OCI-LY1 (cell line): ENCODE data around the gene C12orf43.

Source experiments
- H2AFZ ChIP-seq: fragments of 200-600 bp; sonication (generic), shearing (Covaris generic); 2 replicates; pipeline ENCODE4 v1.6.0; 2014; ENCODE audit warnings: antibody characterized with exemption, mild to moderate bottlenecking, low read length
- H3F3A ChIP-seq: fragments of 200-600 bp; sonication (generic), shearing (Covaris generic); 2 replicates; pipeline ENCODE4 v1.6.0; 2014; ENCODE audit warnings: mild to moderate bottlenecking, antibody characterized with exemption, low read length, moderate library complexity; ENCODE audit not compliant: insufficient read depth
- H3K27ac ChIP-seq: fragments of 200-600 bp; sonication (generic); 2 replicates; pipeline ENCODE4 v1.5.1; 2014; ENCODE audit warnings: low read length, mixed run types, mild to moderate bottlenecking, low read depth; ENCODE audit not compliant: poor library complexity, severe bottlenecking
- H3K27me3 ChIP-seq: fragments of 200-600 bp; sonication (generic); 2 replicates; pipeline ENCODE4 v1.6.0; 2014; ENCODE audit warnings: antibody characterized with exemption, mild to moderate bottlenecking, low read length, moderate library complexity; ENCODE audit not compliant: insufficient read depth
- H3K36me3 ChIP-seq: fragments of 200-600 bp; sonication (generic); 2 replicates; pipeline ENCODE4 v1.6.1; 2014; ENCODE audit warnings: mild to moderate bottlenecking, antibody characterized with exemption, low read length, moderate library complexity, mixed read lengths; ENCODE audit not compliant: insufficient read depth
- H3K4me1 ChIP-seq: fragments of 200-600 bp; sonication (generic); 2 replicates; pipeline ENCODE4 v1.5.1; 2014; ENCODE audit warnings: mild to moderate bottlenecking, low read length, moderate library complexity; ENCODE audit not compliant: insufficient read depth, severe bottlenecking
- H3K4me2 ChIP-seq: fragments of 200-600 bp; sonication (generic), shearing (Covaris generic); 2 replicates; pipeline ENCODE4 v1.6.1; 2014; ENCODE audit warnings: low read length
- H3K4me3 ChIP-seq: fragments of 200-600 bp; sonication (generic); 2 replicates; pipeline ENCODE4 v1.5.1; 2014; ENCODE audit warnings: low read length, low read depth, mild to moderate bottlenecking, mixed read lengths; ENCODE audit not compliant: poor library complexity, severe bottlenecking
- H3K79me2 ChIP-seq: fragments of 200-600 bp; shearing (Covaris generic); 2 replicates; pipeline ENCODE4 v1.6.1; 2016; ENCODE audit warnings: mixed run types, low read length, mixed read lengths; ENCODE audit not compliant: insufficient read depth
- H3K9ac ChIP-seq: fragments of 200-600 bp; sonication (generic), shearing (Covaris generic); 2 replicates; pipeline ENCODE4 v1.6.1; 2014; ENCODE audit warnings: mild to moderate bottlenecking, low read length, mixed read lengths
- H3K9me2 ChIP-seq: fragments of 200-600 bp; sonication (generic), shearing (Covaris generic); 2 replicates; pipeline ENCODE4 v1.6.1; 2014; ENCODE audit warnings: low read depth, mild to moderate bottlenecking, low read length, mixed read lengths
- H3K9me3 ChIP-seq: fragments of 200-600 bp; shearing (Covaris generic); 2 replicates; pipeline ENCODE4 v1.6.1; 2014; ENCODE audit warnings: low read length, mixed read lengths
- H4K20me1 ChIP-seq: fragments of 200-600 bp; sonication (generic), shearing (Covaris generic); 2 replicates; pipeline ENCODE4 v1.6.0; 2016; ENCODE audit warnings: mild to moderate bottlenecking, low read length; ENCODE audit not compliant: insufficient read depth
- CTCF ChIP-seq: fragments of 200-600 bp; sonication (generic), shearing (Covaris generic); IDR thresholded peaks from 2 replicates; pipeline ENCODE4 v1.5.1; 2017; ENCODE audit warnings: mild to moderate bottlenecking, antibody characterized with exemption, low read length, moderate library complexity, mixed read lengths
- EZH2 ChIP-seq: fragments of 200-600 bp; sonication (generic), shearing (Covaris generic); IDR thresholded peaks from 2 replicates; pipeline ENCODE4 v1.8.0; 2017; ENCODE audit warnings: borderline replicate concordance, mixed run types, mild to moderate bottlenecking, antibody characterized with exemption, low read length, moderate library complexity, mixed read lengths

C12orf43 gene

GRCh38 chr12:120999191-121000120, 16.8 kb downstream of the C12orf43 start:
- H3K9ac ChIP-seq, result no peak overlapping the region
- H3K79me2 ChIP-seq, result no peaks in the 10 kb centered on the region
- H3K9me3 ChIP-seq, result no peaks in the 10 kb centered on the region
- no peak overlapping the region for H3K4me2 ChIP-seq
- no peaks in the 10 kb centered on the region for H3F3A ChIP-seq
- TF ChIP-seq EZH2 (no peak), CTCF (no peak)
- no peaks in the 10 kb centered on the region for H3K9me2 ChIP-seq
- H3K4me3 ChIP-seq, result no peak overlapping the region
- H3K27ac ChIP-seq, result no peak overlapping the region
- no peak overlapping the region for H2AFZ ChIP-seq
- H3K4me1 ChIP-seq, result no peaks in the 10 kb centered on the region
- H3K27me3 ChIP-seq, result no peaks in the 10 kb centered on the region
- H4K20me1 ChIP-seq, result no peaks in the 10 kb centered on the region
- peaks cover 13% of the 10 kb centered on the region; the same call in 1 of the 2 replicates for H3K36me3 ChIP-seq

GRCh38 chr12:120998435-120998834, 17.9 kb downstream of the C12orf43 start:
- Histone ChIP-seq H3K9ac (no peak overlapping the region), H3K79me2 (no peaks in the 10 kb centered on the region), H2AFZ (no peak overlapping the region), H3K27ac (no peak overlapping the region), H3K9me3 (no peaks in the 10 kb centered on the region), H3K9me2 (no peaks in the 10 kb centered on the region), H3K4me2 (no peak overlapping the region), H3K4me3 (no peak overlapping the region), H4K20me1 (no peaks in the 10 kb centered on the region), H3K36me3 (peaks cover 3% of the 10 kb centered on the region; the same call in 1 of the 2 replicates), H3K27me3 (no peaks in the 10 kb centered on the region), H3F3A (no peaks in the 10 kb centered on the region), H3K4me1 (no peaks in the 10 kb centered on the region)
- no peak for TF ChIP-seq EZH2
- no peak for TF ChIP-seq CTCF

- TF ChIP-seq EZH2 (no peak), CTCF (no peak)
- Histone ChIP-seq H4K20me1 (no peaks in the 10 kb centered on the region), H3F3A (no peaks in the 10 kb centered on the region), H3K4me1 (no peaks in the 10 kb centered on the region), H3K27ac (no peak overlapping the region), H3K79me2 (no peaks in the 10 kb centered on the region), H3K36me3 (no peaks in the 10 kb centered on the region), H3K9me2 (no peaks in the 10 kb centered on the region), H3K9ac (no peak overlapping the region), H3K9me3 (no peaks in the 10 kb centered on the region), H3K27me3 (no peaks in the 10 kb centered on the region), H3K4me3 (no peak overlapping the region), H3K4me2 (no peak overlapping the region), H2AFZ (no peak overlapping the region)
Measured at GRCh38 chr12:120997448-120997847, 18.8 kb downstream of the C12orf43 start.
